Measurements from ENCODE around the gene CAMK1D.
"Not testable (repeated sequence)": the region's sequence is repeated elsewhere in the genome, so short reads cannot be mapped to it uniquely, and the experiment has no call there.

Gene CAMK1D

DNA sequence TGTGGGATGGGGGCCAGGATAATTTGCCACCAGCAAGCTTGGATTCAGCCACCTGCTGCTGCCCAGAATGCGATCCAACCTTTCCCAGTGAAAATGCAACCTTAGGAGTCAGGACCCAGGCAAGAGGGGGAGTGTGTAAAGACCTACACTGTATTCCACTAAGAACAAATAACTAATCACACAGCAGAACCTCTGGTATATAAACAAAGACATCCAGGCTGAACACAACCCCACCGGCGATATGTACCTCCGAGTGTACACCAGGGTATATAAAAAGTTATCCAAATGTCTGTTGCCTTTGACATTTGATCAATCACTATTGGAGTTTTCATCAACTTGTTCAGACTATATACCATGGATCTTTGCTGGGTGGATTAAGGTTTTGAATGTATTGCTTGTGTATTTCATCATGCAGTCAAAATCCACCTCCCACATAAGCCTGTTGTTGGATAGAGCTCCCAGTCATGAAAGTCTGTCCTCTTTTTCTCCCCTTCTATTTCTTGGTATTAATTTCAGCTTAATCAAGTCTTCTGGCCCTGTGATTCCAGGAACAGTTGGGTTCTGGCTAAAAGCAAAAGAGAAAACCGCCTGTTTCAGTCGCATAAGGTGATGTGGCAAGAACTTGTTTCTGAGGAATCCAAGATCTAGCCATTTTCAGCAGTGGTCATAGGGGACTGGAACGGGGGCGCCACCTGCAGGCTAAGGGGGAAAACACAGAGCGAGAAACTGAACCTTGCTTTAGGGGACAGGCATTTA, 361.4 kb downstream of the CAMK1D start:
- Histone ChIP-seq H3K4me3 (no peak overlapping the region), H3K27ac (0 out of 22 replicates have a peak overlapping the region, but pooled peaks of 1 of the 11 experiments have one; percentile 7), H3K9me3 (replicated peaks in 1 of 11) (no peaks in the 10 kb centered on the region), H3K4me1 (peaks cover 5 to 25% (median 9%) of the 10 kb centered on the region in 10 experiments; a peak in 12 of 20 replicates), H3K4me2 (no peak overlapping the region), H3K36me3 (no peaks in the 10 kb centered on the region), H3K9ac (no peak overlapping the region), H3K27me3 (no peaks in the 10 kb centered on the region), H4K20me1 (peaks cover 0 to 10% (median 0%) of the 10 kb centered on the region in 11 experiments; a peak in 2 of 22 replicates)
- no peak for TF ChIP-seq Cebpa-rat (IDR thresholded peaks at IDR 0.05)

DNA sequence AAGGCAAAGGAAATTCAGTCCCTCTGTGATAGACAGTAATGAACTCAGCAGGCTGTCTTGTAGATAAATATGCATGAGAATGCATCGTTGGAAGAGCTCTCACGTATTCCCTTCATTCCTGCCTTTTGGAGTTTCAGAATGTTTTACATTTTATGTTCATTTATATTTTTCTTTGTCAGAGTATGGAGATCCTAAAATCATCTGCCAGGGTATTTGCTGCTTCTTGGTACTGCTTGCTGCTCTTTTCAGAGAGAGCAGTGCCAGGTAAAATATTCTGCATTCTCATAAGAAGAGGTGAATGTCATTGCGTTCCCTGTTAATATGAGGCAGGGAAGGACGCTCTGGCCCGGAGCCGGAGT, 362.0 kb downstream of the CAMK1D start:
- Histone ChIP-seq H3K27ac (no peak overlapping the region), H3K9ac (no peak overlapping the region), H3K9me3 (replicated peaks in 1 of 11) (no peaks in the 10 kb centered on the region), H3K27me3 (no peaks in the 10 kb centered on the region), H3K4me3 (no peak overlapping the region), H3K4me2 (no peak overlapping the region), H3K4me1 (peaks cover 5 to 25% (median 9%) of the 10 kb centered on the region in 10 experiments; a peak in 12 of 20 replicates), H3K36me3 (no peaks in the 10 kb centered on the region), H4K20me1 (peaks cover 0 to 10% (median 0%) of the 10 kb centered on the region in 11 experiments; a peak in 2 of 22 replicates)
- no peak for TF ChIP-seq Cebpa-rat (IDR thresholded peaks at IDR 0.05)

DNA sequence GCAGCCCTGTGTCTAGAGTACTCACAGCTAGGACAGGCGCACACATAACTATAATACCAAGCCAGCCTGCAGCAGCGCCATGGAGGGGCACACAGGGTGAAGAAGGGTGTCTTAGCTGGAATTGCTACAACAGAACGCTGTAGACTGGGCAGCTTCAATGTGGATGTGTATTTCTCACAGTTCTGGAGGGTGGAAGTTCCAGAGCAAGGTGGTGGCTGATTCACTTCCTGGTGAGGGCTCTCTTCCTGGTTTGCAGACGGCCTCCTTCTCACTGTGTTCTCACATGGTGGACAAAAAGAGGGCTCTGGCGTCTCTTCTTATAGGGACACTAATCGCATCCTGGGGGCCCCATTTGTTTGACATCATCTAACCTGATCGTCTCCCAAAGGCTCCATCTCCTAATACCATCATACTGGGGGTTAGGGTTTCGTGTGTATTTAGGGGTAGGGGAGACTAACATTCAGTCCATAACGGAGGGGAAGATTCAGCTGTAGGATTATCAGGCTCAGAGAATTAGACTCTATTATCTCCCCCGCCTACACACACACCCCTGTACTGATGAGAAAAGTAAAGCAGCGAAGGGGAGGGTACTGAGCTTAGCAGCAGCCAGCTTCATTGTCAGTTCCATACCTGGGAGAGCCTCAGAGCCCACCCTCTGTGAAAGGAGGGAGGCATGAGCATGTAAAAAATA, 363.1 kb downstream of the CAMK1D start:
- no peak overlapping the region for H3K9ac ChIP-seq
- H3K4me1 ChIP-seq = peaks cover 1 to 23% (median 6%) of the 10 kb centered on the region in 10 experiments; a peak in 12 of 20 replicates
- peak overlapping the region in 3 of 11 experiments; percentile 1 to 30 (median 6); a peak in 1 of 22 replicates for H3K27ac ChIP-seq
- TF ChIP-seq Cebpa-rat (IDR thresholded peaks at IDR 0.05) = no peak
- H3K4me3 ChIP-seq = no peak overlapping the region
- H4K20me1 ChIP-seq = peaks cover 0 to 10% (median 0%) of the 10 kb centered on the region in 11 experiments; a peak in 2 of 22 replicates
- H3K4me2 ChIP-seq = peak overlapping the region in 5 of 11 experiments; percentile 22 to 62 (median 54); a peak in 10 of 22 replicates
- no peaks in the 10 kb centered on the region for H3K27me3 ChIP-seq
- H3K36me3 ChIP-seq = no peaks in the 10 kb centered on the region
- H3K9me3 ChIP-seq (replicated peaks in 1 of 11) = 0 out of 22 replicates have a peak, but pooled peaks cover 0 to 1% (median 0%) of the 10 kb centered on the region in 11 experiments

DNA sequence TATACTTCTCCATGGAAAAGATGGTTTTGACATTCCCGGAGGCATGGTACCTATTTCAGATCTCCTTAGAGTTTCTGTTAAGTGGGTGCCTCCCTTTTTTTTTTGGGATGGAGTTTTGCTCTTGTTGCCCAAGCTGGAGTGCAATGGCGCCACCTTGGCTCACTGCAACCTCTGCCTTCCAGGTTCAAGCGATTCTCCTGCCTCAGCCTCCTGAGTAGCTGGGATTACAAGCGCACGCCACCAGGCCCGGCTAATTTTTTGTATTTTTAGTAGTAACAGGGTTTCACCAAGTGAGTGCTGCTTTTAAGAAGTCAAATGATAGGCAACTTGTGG, 363.6 kb downstream of the CAMK1D start:
- H3K27me3 ChIP-seq; H3K4me3 ChIP-seq; H3K9me3 ChIP-seq (replicated peaks in 1 of 11); H3K4me2 ChIP-seq; H3K36me3 ChIP-seq; H3K9ac ChIP-seq; H3K27ac ChIP-seq: not testable (repeated sequence)
- H3K4me1 ChIP-seq = peaks cover 0 to 19% (median 5%) of the 10 kb centered on the region in 10 experiments; a peak in 10 of 20 replicates
- peaks cover 0 to 10% (median 0%) of the 10 kb centered on the region in 11 experiments; a peak in 2 of 22 replicates for H4K20me1 ChIP-seq

DNA sequence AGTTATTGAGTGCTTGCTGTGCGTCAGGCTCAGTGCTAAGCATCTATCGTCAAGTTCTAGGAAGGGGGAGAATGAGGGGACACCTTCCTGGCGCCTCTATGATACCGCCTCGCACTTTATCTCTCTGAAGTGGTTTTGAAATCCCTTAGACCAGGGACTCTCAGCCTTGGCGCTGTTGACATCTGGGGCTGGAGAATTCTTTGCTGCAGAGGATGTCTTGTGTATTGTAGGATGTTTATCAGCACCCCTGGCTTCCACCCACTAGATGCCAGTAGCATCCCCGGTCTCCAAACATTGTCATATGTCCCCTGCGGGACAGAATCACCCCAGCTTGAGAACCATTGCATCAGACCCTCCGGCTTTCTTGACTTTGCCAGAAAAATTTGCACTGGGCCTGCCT, 366.7 kb downstream of the CAMK1D start:
- Histone ChIP-seq H3K4me3 (no peak overlapping the region), H3K27me3 (no peaks in the 10 kb centered on the region), H4K20me1 (0 out of 22 replicates have a peak, but pooled peaks cover 0 to 4% (median 0%) of the 10 kb centered on the region in 11 experiments), H3K4me1 (peaks cover 0 to 29% (median 17%) of the 10 kb centered on the region in 10 experiments; a peak in 15 of 20 replicates), H3K4me2 (no peak overlapping the region), H3K9me3 (replicated peaks in 1 of 11) (peaks cover 0 to 29% (median 13%) of the 10 kb centered on the region in 11 experiments; a peak in 13 of 22 replicates), H3K9ac (no peak overlapping the region), H3K36me3 (peaks cover 0 to 6% (median 0%) of the 10 kb centered on the region in 11 experiments; a peak in 3 of 22 replicates), H3K27ac (no peak overlapping the region)
- TF ChIP-seq Cebpa-rat (IDR thresholded peaks at IDR 0.05) = no peak

DNA sequence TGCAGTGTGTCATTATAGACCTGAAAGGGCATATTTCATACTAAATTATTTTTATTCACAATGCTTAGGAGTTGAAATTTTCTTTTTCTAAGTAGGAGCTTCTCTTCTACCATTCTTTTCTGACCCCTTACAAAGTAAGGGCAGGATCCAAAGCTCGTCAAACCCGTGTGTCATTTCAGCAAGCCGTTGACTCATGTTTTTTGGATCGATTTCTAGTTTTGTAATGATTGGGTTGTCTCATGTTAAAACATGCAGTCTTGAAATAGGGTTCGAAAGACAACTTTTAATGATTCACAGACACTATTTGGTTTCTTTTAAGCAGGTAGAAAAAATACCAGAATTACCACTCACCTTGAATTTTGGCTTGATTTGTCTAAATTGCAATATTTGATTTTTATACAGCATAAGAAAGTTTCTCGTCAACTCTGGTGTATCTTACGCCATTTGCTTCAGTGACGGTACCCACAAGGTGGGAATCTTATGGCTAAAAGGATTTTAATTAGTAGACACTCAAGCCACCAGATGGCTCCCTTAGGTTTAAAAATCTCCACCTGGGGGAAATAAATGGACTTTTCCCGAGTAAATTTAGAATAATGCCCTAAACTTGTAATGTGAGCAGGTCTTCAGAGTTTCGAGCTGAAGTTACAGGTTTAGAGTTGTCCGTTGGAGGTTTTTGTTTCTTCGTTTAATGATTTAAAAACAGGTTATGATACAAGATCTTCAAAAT, 368.8 kb downstream of the CAMK1D start:
- Histone ChIP-seq H3K9me3 (replicated peaks in 1 of 11) (peaks cover 0 to 29% (median 13%) of the 10 kb centered on the region in 11 experiments; a peak in 13 of 22 replicates), H3K4me3 (no peak overlapping the region), H3K36me3 (peaks cover 0 to 6% (median 0%) of the 10 kb centered on the region in 11 experiments; a peak in 3 of 22 replicates), H3K27me3 (no peaks in the 10 kb centered on the region), H4K20me1 (no peaks in the 10 kb centered on the region), H3K4me2 (no peak overlapping the region), H3K27ac (no peak overlapping the region), H3K9ac (no peak overlapping the region), H3K4me1 (peaks cover 0 to 18% (median 14%) of the 10 kb centered on the region in 10 experiments; a peak in 14 of 20 replicates)
- no peak for TF ChIP-seq Cebpa-rat (IDR thresholded peaks at IDR 0.05)

DNA sequence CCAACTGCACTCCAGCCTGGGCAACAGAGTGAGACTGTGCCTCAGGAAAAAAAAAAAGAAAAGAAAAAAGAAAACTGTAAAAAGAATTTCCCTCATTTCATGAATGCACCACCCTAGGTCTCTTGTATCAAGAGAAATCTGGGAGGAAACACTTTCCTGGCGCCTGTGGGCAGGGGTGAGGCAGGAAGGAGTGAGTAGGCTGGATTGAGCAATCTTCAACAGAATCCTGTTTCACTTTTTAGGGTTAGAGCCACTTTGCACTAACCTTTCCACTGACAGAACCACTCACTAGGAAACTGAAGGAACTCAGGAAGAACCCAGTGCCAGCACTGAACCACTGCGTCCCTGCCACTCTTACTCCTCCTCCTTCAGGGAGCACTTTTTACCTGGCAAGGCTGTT, 370.0 kb downstream of the CAMK1D start:
- Histone ChIP-seq H3K9me3 (replicated peaks in 1 of 11) (peaks cover 0 to 29% (median 13%) of the 10 kb centered on the region in 11 experiments; a peak in 13 of 22 replicates), H3K4me1 (peaks cover 0 to 18% (median 14%) of the 10 kb centered on the region in 10 experiments; a peak in 14 of 20 replicates), H3K27me3 (no peaks in the 10 kb centered on the region), H3K4me3 (0 out of 20 replicates have a peak overlapping the region, but pooled peaks of 2 of the 10 experiments have one; percentile 5 to 24), H4K20me1 (no peaks in the 10 kb centered on the region), H3K27ac (no peak overlapping the region), H3K36me3 (peaks cover 0 to 6% (median 0%) of the 10 kb centered on the region in 11 experiments; a peak in 3 of 22 replicates), H3K9ac (no peak overlapping the region), H3K4me2 (peak overlapping the region in 9 of 11 experiments; percentile 15 to 76 (median 61); a peak in 15 of 22 replicates)
- TF ChIP-seq Cebpa-rat (IDR thresholded peaks at IDR 0.05) = peak in 3 of 11 experiments; percentile 25 to 51 (median 49); a peak in 2 of 22 replicates

DNA sequence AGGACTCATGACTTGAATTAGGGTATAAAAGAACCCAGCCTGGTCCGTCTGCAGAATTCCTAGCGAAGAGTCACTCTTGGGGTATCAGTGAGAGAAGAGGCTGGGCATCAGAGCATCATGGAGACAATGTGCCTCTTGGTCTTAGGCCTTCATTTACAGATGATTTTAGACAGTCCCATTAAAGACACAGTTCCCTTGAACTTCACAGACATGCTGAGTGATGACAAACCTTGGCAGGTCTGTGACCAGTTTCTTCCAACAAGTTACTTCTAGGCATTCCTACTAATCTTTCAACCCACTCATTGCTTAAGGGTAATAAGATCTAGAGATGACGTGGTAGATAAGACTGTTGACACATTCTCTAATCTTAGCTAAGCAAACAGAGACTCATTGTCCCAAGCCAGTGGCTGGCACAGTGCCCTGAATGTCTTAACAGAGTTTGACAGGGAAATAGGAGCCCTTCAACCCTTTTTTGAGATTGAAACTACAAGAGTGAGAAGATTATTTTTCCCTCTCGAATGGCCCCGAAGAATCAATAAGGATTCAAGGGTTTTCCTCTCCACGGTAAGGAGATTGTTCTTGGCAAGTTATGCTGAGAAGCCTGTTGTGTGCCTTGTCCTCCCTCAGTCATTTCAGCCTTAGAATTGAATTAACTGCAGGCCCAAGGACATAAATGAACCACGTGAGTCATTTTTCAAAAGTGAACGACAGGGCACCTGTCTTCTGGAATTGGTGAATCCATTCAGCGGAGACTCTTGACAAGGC, 371.1 kb downstream of the CAMK1D start:
- Histone ChIP-seq H3K4me1 (peaks cover 0 to 18% (median 14%) of the 10 kb centered on the region in 10 experiments; a peak in 14 of 20 replicates), H3K27me3 (no peaks in the 10 kb centered on the region), H3K27ac (no peak overlapping the region), H3K9ac (no peak overlapping the region), H3K9me3 (replicated peaks in 1 of 11) (peaks cover 0 to 29% (median 13%) of the 10 kb centered on the region in 11 experiments; a peak in 13 of 22 replicates), H4K20me1 (no peaks in the 10 kb centered on the region), H3K36me3 (peaks cover 0 to 6% (median 0%) of the 10 kb centered on the region in 11 experiments; a peak in 3 of 22 replicates), H3K4me3 (no peak overlapping the region), H3K4me2 (peak overlapping the region in 4 of 11 experiments; percentile 64 to 76 (median 66); a peak in 6 of 22 replicates)
- TF ChIP-seq Cebpa-rat (IDR thresholded peaks at IDR 0.05) = no peak
